AG20443 (cell line): ENCODE measurements around the gene DBNL.

Experiments used
- DNase-seq: peaks from one replicate; pipeline ENCODE4 v3.0.0; 2012; ENCODE audit warnings: low spot score, mixed read lengths

The DBNL gene

DNA sequence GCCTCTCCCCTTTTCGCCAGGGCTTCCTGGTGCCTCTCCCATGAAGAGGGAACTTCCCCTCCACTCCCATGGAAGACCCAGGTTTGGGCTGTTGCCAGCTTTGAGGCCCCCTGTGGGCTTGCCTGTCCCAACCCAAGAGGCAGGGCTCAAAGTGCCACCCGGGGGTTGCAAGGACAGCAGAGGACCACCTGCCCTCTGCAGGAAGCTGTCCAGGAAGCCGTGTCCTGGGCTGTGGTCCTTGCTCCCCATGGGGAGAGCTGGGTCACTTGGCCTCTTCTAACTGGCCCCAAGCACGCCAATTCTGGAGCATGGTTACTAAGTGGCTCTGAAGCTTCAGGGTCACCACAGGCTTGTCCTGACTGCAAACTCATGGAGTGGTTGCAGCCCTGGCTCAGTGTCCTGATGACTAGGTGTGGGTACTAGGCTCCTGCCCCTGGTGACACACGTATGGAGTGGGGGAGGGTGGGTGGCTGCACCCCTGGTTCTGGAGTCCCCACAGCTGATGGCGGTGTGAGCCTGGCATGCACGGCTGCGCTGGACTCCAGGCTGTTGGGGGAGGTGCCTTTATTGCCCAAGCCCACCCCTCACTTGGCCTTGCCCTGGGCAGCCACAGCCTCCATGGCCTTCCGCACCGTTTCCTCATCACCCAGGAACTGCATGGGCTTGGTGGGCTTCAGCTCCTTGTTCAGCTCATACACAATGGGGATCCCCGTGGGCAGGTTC is 17.8 kb downstream of the DBNL start:
- no peak for DNase-seq

GRCh38 chr7:44062903-44063295 is 18.4 kb downstream of the DBNL start:
- no peak for DNase-seq

- no peak for DNase-seq
Observed at GRCh38 chr7:44063547-44063893, 19.0 kb downstream of the DBNL start.

DNA sequence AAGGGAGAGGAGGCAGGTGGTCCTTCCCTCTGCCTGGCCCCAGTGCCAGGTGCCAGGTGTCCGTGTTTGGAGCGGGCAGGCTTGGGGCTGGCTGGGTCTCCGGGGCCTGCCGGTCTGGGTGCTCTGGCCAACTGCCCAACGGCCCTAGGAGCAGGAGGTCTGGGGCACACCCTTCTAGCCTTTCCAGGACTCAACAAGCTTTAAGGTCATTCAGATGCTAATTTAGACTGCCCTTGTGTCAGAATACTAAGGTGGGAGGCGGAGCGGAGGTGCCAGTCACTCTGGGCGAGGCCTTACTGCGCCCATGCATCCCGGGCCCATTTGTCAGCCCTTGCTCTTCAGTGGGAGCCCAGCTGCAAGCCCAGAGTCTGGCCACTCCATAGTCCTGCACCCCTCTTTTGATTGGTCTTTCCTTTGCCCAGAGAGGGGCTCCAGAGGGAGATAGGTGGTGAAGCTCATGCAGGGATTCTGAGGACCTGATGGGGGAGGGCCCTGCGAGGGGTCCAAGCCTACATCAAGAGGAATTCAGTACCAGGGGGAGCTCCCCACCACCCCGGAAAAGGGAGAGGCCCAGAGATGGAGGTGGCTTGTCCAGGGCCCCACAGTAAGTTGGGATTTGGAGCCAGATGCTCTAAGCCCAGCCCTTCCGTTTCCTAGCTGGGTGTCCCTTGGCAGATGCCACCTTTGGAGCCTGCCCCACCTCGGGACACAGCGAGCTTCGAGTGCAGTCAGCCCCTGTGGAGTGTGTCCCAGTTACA is 19.6 kb downstream of the DBNL start:
- no peak for DNase-seq

DNA sequence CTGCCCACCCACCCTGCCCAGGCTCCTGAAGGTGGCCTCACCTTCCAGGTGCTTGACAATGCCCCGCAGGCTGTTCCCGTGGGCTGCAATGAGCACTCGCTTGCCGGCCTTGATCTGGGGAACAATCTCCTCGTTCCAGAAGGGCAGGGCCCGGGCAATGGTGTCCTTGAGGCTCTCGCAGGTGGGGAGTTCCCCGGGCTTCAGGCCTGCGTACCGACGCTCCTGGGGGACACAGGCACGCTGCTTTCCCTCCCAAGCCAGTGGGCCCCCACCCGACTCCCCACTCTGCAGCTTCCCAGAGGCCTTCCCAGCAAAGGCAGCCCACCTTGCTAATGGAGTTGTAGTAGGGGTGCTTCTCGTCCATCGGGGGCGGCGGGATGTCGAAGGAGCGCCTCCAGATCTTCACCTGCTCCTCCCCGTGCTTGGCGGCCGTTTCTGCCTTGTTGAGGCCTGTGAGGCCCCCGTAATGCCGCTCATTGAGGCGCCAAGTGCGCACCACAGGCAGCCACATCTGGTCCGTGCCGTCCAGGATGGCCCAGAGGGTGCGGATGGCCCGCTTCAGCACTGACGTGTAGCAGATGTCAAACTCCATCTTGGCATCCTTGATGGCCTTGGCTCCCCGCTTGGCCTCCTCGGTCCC is 20.4 kb downstream of the DBNL start:
- DNase-seq = no peak

DNA sequence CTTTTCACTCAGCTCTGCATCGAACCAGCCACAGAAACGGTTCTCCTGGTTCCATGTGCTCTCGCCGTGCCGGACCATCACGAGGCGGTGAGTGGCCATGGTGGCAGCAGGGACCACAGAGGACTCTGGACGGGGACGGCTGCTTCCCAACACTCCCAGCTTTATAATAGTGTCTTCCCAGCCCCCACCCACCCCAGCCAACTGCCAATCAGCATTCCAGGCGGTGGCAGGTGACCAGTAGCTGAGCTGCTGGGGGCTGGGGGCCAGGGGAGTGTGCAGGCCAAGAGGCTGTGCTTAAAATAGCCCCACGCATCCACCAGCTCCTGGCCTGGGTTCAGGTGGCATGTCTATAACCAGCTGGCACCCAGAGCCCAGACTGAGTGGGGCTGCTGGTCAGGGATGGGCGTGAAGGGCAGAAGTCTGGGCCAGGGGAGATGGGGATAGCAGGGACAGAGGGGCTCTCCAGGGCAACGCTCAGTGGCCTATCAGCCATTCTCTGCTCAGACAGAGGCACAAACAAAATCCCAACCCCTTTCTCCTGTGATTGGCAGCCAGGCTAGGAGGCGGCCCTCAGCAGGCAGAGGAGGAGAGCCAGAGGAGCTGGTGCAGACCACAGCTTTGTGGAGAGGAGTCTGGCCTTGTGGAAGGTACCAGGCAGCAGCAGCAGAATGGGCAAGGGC is 21.1 kb downstream of the DBNL start, which contains the start of gene PGAM2:
PGAM2 (minus strand) TSS at position 137 of the 680 bp plus-strand sequence; CDS start at position 99, 38 bp downstream.
- peak; percentile 39 for DNase-seq

- DNase-seq = no peak
Observed at GRCh38 chr7:44066111-44066460, 21.6 kb downstream of the DBNL start.

GRCh38 chr7:44066494-44067063 is 22.1 kb downstream of the DBNL start:
- no peak for DNase-seq

DNA sequence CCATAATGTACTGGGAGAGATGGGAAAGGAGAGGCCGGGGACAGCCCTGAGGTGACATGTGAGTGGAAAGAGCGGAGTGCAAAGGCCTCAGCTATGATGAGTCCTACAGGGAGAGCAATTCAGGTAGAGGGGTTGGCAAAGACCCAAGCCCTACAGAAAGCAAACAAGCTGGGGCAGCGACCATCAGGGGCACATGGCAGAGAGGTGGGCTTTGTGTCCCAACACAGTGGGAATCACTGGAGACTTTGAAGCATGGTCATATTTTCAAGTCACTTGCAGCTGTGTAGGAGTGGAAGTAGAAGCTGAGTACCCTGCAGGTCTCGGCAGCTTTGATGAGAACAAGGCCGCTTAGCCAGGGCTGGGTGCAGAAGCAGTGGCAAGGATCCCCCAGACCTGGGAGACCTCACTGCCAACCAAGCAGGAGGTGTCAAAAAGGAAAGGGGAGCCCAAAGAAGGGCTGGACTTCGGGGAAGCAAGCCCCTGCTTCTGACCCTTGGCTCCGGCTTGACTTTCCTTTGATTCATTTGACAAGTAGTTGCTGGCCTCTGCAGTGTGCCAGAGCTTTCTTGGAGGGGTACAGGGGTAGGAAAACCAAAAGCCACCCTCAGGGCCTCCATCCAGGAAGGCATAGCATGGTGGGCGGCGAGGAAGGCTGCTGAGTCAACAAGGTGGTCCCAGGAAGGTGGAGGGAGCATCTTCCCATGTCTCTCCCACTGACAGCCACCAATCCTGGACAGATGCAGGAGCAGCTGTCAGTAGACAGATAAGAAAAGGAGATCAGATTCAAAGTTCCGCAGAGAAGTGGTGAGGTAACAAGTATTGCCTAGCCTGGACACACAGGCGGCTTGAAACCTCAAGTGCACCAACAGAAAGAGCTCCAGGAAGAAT is 22.8 kb downstream of the DBNL start:
- DNase-seq = no peak

DNA sequence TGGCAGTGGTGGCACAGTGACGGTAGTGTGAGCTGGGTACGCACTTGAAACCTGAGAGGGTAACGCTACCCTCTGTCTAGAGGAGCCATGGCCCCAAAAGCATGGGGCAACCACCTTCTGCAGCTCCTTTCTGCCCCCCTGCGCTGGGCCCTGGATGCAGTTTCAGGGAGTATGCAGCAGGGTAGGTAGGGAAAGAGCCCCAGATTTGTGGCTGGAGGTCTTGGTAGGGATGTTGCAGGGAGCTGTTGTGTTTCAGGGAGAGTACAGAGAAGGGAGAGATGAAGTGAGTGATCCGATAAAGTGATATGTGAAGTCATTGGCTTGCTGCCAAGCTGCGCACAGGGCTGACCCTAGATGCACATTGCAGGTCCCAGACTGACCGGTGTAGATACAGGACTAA is 23.6 kb downstream of the DBNL start:
- no peak for DNase-seq

- no peak for DNase-seq
Observed at GRCh38 chr7:44071726-44072363, 27.3 kb downstream of the DBNL start.

- DNase-seq = peak; percentile 88
Observed at GRCh38 chr7:44072364-44073231, 28.1 kb downstream of the DBNL start.

GRCh38 chr7:44073664-44074348 is 29.3 kb downstream of the DBNL start:
- DNase-seq = peak; percentile 66

- DNase-seq = no peak
Observed at GRCh38 chr7:44074349-44074695, 29.8 kb downstream of the DBNL start.

DNA sequence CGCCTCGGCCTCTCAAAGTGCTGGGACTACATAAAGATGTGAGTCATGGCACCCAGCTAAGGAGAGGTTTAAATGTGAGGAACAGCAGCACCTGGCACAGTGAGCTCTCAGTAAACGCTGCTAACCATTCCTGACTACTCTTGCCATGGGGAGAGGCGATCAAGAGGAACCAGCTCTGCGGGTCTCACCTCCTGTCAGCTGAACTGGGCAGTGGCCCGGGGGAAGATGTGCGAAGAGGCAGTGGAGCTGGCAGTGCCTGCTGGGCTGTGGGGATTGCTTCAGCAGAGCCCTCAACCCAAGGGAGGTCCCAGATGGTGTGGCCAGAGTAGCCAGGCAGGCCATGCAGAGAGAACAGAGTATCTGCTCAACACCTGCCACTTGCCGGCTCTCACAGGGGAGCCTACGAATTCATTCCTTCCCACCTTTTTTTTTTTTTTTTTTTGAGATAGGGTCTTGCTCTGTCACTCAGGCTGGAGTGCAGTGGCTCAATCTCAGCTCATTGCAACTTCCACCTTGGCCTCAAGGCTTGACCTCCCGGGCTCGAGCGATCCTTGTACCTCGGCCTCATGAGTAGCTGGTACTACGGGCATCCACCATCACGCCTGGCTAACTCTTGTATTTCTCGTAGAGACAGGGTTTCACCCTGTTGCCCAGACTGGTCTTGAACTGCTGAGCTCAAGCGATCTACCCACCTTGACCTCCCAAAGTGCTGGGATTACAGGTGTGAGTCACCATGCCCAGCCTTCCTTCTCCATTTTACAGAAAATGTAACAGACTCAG is 31.0 kb downstream of the DBNL start:
- DNase-seq = no peak

GRCh38 chr7:44076101-44076895 is 31.8 kb downstream of the DBNL start:
- no peak for DNase-seq

DNA sequence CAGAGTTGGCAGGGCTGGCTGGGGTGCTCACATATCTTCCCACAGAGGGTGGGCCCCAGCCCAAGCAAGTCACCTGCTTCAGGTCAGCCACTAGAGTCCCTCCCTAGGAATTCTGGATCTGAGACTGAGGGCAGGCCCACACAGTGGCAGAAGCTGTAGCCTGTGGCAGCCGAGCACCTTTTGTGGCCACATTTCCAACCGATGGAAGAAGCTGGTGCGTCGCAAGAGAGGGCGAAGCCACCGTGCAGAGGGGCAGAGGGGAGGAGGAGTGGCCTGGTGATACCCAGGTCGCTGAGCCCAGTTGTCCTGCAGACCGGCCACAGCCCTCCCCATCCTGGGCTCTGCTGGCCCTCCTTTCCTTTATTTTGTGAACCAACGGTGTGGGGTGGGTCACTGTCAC is 32.6 kb downstream of the DBNL start:
- DNase-seq = no peak

DNA sequence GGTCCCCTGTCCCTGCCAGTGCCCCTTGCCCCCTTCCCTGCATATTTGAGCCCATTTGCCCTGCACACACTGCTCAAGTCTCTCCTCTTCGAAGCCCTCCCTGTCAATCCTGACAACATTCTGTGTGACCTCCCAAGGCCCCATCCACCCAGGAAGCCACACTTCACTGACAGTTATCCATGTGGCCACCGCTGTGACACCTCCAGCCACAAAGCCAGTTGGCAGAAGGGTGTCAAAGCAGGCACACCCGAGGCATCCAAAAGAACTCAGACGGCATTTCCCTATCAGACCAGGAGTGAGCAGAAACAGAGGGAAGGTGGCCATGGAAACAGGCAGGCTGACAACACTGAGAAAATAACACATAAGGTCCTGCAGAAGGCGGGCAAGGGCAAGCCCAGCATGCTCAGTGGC is 33.2 kb downstream of the DBNL start:
- no peak for DNase-seq
